ENCODE data around the gene WDR87.

- TF ChIP-seq POLR2AphosphoS5 (IDR thresholded peaks at IDR 0.05; ENCODE audit: low read depth) (no peak), CTCF (IDR thresholded peaks at IDR 0.05; ENCODE audit: insufficient read depth, low read length) (no peak)
Observed at GRCh38 chr19:37932985-37933936, 26.9 kb upstream of the WDR87 start.

All from HL-60 (cell line).